HG03045 (cell line): Measurements from ENCODE around the gene PARD6A.

ENCODE experiments used
- ATAC-seq: cut with Tn5 transposase; IDR thresholded peaks from one replicate; pipeline ENCODE4 v1.9.1; 2021; ENCODE audit warnings: mild to moderate bottlenecking, moderate library complexity; ENCODE audit not compliant: unreplicated experiment

PARD6A gene, protein sequence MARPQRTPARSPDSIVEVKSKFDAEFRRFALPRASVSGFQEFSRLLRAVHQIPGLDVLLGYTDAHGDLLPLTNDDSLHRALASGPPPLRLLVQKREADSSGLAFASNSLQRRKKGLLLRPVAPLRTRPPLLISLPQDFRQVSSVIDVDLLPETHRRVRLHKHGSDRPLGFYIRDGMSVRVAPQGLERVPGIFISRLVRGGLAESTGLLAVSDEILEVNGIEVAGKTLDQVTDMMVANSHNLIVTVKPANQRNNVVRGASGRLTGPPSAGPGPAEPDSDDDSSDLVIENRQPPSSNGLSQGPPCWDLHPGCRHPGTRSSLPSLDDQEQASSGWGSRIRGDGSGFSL

GRCh38 chr16:67660564-67661028 is at the start of gene PARD6A:
PARD6A (plus strand) TSS chr16:67660960; CDS start chr16:67661039, 79 bp downstream.
- ATAC-seq: peak; percentile 67

- no peak for ATAC-seq
These were observed 47.0 kb upstream of the PARD6A start for GRCh38 chr16:67613808-67614207.

- ATAC-seq: no peak
These were observed 32.5 kb upstream of the PARD6A start for GRCh38 chr16:67628216-67628615.

GRCh38 chr16:67632415-67633172 is 28.2 kb upstream of the PARD6A start:
- no peak for ATAC-seq

DNA sequence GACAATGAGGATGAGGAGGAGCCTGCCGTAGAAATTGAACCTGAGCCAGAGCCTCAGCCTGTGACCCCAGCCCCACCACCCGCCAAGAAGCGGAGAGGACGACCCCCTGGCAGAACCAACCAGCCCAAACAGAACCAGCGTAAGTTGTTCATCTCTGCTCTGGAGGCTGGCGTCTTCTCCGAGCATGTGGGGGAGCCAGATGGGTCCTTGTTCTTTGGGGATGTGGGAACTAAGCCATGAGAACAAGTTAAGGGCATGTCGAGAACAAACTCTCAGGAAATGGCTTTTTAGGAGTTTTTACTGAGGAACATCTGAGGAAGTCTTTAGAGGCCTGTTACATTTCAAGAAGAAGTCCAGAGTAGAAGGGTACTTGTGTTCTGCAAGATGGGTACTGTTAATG is 24.0 kb upstream of the PARD6A start:
- ATAC-seq: no peak

DNA sequence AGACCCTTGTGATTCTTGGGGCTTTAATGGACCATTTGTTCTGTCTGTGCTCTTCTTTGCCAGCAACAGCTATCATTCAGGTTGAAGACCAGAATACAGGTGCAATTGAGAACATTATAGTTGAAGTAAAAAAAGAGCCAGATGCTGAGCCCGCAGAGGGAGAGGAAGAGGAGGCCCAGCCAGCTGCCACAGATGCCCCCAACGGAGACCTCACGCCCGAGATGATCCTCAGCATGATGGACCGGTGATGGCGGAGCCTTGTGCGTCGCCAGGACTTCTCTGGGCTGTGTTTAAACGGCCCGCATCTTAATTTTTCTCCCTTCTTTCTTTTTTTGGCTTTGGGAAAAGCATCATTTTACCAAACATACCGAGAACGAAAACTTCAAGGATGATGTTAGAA is 23.1 kb upstream of the PARD6A start:
- ATAC-seq: no peak

GRCh38 chr16:67641779-67642708 is 18.7 kb upstream of the PARD6A start:
- ATAC-seq: no peak

DNA sequence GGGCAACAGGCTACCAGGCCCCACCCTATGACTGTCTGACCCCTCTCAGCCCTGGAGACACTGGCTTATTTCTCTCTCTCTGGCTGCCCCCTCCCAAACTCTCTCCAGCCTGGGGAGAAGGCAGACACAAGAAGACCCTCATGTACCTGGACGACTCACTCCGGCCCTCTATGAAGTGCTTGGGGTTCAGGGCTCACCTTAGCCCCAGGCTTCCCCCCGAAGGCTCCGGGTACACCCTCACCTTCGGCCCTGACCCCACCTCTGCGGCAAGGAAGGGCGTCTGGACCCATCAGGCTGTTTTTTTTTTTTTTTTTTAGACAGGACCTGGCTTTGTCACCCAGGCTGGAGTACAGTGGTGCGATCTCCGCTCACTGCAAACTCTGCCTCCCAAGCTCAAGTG is 16.7 kb upstream of the PARD6A start:
- no peak for ATAC-seq

DNA sequence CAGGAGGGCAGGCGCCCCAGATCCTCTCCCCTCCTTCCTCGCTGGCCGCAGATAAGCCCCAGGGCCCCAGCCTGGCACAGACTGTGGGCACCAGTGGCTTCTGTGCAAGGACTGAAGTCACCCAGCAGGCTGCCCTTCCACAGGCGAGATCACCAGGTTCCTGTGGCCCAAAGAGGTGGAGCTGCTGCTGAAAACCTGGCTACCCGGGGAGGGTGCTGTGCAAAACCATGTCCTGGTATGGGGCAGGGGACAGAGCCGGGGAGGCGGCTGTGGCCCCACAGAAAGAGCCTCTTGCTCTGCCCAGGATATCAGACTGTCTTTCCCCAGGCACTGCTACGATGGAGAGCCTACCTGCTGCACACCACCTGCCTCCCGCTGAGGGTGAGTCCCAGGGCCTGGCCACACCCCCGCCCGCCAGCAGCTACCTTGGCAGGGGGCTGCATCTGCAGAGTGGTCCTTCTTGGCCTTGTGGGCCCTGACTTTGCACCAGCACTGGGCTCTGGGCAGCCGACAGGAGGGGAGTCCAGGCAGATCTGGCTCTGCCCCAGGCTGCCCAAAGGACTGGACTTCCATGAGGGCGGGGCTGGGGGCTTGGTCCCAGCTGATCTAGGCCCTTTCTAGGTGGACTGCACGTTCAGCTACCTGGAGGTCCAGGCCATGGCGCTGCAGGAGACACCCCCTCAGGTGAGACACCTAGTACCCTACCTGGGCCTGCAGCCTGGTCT is 15.2 kb upstream of the PARD6A start:
- ATAC-seq: peak; percentile 9

GRCh38 chr16:67647111-67647651 is 13.6 kb upstream of the PARD6A start:
- ATAC-seq: no peak

DNA sequence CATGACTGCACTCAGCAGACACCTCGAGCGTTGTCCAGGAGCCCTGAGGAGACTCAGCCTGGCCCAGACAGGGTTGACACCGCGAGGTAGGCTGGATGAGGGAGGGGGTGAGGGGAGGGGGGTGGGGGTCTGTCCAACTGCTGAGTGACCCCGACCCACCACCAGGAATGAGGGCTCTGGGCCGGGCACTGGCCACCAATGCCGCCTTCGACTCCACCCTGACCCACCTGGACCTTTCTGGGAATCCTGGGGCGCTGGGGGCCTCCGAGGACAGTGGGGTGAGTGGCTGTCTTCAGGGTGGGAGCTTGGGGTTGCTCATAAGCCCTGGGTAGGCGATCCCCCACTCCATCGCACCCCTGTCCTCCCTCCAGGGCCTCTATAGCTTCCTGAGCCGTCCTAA is 13.1 kb upstream of the PARD6A start:
- no peak for ATAC-seq

GRCh38 chr16:67648088-67648763 is 12.5 kb upstream of the PARD6A start:
- no peak for ATAC-seq

- ATAC-seq: no peak
These were observed 11.9 kb upstream of the PARD6A start for GRCh38 chr16:67648764-67649407.

- no peak for ATAC-seq
These were observed 11.2 kb upstream of the PARD6A start for GRCh38 chr16:67649494-67649931.

GRCh38 chr16:67650023-67650422 is 10.7 kb upstream of the PARD6A start:
- no peak for ATAC-seq

DNA sequence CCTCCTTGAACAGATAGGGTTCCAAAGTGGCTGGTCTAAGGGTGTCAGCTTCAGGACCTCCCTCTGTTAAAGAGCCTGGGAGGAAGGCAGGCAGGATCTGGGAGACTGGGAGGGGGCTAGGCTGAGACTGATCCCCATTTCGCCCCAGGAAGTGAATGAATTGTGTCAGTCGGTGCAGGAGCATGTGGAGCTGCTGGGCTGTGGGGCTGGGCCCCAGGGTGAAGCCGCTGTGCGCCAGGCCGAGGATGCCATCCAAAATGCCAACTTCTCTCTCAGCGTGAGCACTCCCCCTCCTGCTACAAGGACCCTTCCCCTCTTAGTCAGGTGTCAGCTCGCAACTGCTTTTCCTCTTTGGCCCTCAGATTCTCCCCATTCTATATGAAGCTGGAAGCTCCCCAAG is 9.7 kb upstream of the PARD6A start:
- ATAC-seq: no peak

- no peak for ATAC-seq
These were observed 8.9 kb upstream of the PARD6A start for GRCh38 chr16:67651847-67652246.

DNA sequence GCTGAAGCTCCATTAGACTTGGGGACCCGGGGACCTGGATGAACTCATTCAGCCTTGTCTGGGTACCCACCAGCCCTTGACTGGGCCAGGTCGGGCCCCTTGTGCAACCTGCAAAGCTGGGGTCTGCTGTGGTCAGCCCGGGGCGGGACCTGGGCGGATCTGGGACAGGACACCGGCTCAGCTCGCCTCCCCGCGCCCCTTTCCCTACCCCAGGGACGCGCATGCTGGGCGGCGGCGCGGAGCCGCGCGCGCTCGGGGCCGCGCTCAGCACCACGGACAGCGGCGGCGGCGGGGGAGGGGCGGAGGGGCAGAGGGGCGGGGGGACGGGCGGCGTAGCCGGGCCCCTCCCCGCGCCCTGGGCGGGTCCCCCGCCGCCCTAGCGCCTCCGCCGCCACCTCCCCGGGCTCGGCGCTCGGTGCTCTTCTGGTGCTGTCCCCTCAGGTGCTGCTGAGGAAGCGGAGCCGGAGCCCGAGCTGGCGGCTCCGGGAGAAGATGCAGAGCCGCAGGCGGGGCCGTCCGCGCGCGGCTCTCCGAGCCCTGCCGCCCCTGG is 8.1 kb upstream of the PARD6A start:
- no peak for ATAC-seq
